ENCODE measurements around the gene TBC1D21. TPM values are rescaled to one million over a fixed set of nuclear protein-coding genes. Genes with fewer than 3 reads are reported as not detected.

TBC1D21 gene
- total RNA-seq, 1 donor from 2014 or later = not detected

DNA sequence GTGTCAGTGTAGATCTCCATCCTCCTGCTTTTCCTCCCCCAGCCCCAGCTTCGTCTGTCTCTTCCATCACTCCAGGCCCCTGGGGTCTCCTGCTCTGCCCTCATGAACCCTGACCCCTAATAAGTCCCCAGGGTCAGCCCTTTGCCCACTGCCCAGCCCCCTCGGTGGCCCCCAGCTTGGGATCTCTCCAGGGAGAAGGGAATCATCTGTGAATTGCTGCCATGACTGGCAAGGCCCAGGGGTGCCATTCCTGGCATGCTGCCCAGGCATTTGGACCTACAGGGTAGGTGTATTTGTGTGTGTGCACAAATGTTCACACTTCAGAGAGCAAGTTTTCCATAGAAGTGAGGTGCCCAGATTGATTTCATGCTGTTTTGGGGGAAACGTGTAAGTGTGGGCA lies 5.9 kb upstream of the TBC1D21 start:
- Histone ChIP-seq H3K27me3 (ENCODE audit: control insufficient read depth, insufficient read depth, low read length) (peaks cover 12% of the 10 kb centered on the region), H3K36me3 (ENCODE audit: control insufficient read depth, insufficient read depth, low read length) (no peaks in the 10 kb centered on the region), H3K4me3 (ENCODE audit: low read depth, low read length) (no peak overlapping the region)
- DNase-seq (ENCODE audit: low read depth) (no peak), FAIRE-seq (no peak)
- TF ChIP-seq, protein P1, sequence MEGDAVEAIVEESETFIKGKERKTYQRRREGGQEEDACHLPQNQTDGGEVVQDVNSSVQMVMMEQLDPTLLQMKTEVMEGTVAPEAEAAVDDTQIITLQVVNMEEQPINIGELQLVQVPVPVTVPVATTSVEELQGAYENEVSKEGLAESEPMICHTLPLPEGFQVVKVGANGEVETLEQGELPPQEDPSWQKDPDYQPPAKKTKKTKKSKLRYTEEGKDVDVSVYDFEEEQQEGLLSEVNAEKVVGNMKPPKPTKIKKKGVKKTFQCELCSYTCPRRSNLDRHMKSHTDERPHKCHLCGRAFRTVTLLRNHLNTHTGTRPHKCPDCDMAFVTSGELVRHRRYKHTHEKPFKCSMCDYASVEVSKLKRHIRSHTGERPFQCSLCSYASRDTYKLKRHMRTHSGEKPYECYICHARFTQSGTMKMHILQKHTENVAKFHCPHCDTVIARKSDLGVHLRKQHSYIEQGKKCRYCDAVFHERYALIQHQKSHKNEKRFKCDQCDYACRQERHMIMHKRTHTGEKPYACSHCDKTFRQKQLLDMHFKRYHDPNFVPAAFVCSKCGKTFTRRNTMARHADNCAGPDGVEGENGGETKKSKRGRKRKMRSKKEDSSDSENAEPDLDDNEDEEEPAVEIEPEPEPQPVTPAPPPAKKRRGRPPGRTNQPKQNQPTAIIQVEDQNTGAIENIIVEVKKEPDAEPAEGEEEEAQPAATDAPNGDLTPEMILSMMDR (IDR thresholded peaks at IDR 0.05; ENCODE audit: insufficient read depth, low read length, severe bottlenecking) = no peak

DNA sequence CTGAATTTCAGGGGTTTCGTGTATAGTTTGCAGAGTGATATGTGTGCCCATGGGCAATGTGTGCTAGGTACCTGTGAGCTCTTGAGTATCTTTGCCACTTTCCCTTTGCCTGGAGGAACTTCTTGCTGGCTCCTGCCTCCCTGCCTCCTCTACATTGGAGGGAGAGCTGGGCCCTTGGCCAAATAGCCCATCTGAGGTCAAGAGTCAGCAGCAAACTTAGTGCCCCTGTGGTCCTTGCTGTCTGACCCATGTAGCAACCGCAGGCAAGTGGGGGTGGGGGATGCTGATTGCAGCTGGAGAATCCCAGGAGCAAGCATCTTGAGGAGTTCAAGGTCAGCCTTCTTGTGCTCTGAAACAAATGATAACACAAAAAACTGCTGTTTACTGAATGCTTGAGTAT lies 5.4 kb upstream of the TBC1D21 start:
- Histone ChIP-seq H3K36me3 (ENCODE audit: control insufficient read depth, insufficient read depth, low read length) (no peaks in the 10 kb centered on the region), H3K27me3 (ENCODE audit: control insufficient read depth, insufficient read depth, low read length) (peaks cover 12% of the 10 kb centered on the region), H3K4me3 (ENCODE audit: low read depth, low read length) (no peak overlapping the region)
- TF ChIP-seq, protein P1 (IDR thresholded peaks at IDR 0.05; ENCODE audit: insufficient read depth, low read length, severe bottlenecking) = no peak
- FAIRE-seq = no peak
- no peak for DNase-seq (ENCODE audit: low read depth)

DNA sequence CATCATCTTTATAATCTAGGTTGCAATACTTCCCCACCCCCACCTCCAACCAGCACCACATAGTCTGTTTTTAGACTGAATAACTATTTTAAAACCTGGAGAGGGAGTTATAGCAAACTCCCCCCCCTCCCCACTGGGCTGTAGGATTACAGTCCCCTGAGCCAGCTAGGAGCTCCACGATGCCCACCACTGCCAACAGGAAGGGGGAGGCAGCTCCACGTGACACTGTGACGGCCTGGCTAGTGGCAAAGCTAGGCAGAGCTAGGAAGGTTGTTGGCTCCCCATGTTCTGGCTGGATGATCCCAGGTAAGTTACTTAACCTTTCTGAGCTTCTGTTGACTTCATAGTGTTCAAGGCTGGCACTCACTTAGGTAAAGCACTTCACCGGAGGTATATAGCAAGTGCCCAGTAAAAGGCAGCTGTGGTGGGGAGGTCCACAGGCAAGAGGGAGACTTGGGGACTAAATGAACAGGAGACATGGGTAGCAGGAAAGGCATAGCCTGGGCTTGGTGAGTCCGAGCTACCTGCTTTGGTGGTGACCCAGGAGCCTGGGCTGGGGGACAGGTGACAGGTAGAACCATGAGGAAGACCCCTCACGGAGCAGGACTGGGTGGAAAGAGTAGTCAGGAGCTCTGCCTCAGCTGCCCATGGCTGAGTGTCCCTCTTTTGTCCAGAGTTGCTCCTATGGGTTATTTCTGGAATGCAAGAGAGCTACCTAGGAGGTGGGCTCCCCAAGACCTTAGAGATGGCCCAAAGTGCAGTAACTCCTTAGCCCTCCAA lies 4.0 kb upstream of the TBC1D21 start:
- FAIRE-seq (no peak), DNase-seq (ENCODE audit: low read depth) (no peak)
- Histone ChIP-seq H3K36me3 (ENCODE audit: control insufficient read depth, insufficient read depth, low read length) (no peaks in the 10 kb centered on the region), H3K27me3 (ENCODE audit: control insufficient read depth, insufficient read depth, low read length) (peaks cover 12% of the 10 kb centered on the region), H3K4me3 (ENCODE audit: low read depth, low read length) (no peak overlapping the region)
- TF ChIP-seq, protein P1 (IDR thresholded peaks at IDR 0.05; ENCODE audit: insufficient read depth, low read length, severe bottlenecking) = no peak

DNA sequence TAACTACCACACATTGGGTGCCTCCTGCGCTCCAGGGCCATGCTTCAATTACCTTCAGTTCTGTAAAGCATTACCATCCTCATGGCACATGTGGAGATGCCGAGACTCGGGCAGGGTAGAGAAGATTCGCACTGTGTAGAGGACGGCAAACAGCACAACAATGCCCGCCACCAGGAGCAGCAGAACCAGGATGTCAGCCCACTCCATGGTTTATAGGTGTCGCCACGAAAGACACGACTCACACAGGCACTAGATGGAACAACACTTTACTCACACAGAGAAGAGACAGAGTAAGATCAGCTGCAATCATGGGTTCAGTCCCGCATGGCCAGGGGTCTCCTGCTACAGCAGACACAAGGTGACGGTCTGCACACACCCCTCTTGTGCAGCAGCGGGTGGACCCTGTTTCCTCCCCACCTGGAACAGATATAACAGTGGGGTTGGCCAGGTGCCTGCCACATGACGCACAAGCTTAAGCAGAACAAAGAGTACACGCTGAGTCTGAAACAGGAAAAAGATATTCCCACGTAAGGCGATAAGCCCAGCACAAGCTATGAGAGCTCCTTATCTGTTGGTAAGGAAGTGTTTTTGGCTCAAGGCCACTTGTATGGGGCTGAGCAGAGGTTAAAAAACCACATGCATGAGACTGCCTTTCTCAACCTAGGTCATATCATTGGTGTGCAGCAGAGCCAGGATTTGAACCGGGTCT lies 2.5 kb upstream of the TBC1D21 start:
- TF ChIP-seq, protein P1 (IDR thresholded peaks at IDR 0.05; ENCODE audit: insufficient read depth, low read length, severe bottlenecking) = no peak
- FAIRE-seq (peak; percentile 32), DNase-seq (ENCODE audit: low read depth) (peak; percentile 65)
- Histone ChIP-seq H3K27me3 (ENCODE audit: control insufficient read depth, insufficient read depth, low read length) (peaks cover 14% of the 10 kb centered on the region), H3K36me3 (ENCODE audit: control insufficient read depth, insufficient read depth, low read length) (no peaks in the 10 kb centered on the region), H3K4me3 (ENCODE audit: low read depth, low read length) (no peak overlapping the region)

DNA sequence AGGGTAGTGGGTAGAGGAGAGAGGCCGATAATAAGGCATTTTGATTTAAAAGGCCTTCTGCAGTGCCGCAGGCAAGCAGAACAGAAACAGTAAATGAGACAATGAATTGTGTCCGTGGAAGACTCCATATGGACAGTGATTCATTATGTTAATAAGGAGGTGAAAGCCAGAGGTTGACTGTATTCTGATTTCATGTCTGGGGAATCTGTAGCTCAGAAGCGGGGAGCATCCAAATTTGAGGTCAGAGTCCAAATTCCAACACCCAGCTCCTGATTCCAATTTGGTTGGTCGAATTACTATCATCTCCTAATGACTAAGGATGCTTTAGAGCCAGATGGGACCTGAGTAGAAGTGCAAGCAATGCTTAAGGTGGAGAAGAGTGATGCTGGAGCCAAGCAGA lies 1.0 kb upstream of the TBC1D21 start:
- TF ChIP-seq, protein P1 (IDR thresholded peaks at IDR 0.05; ENCODE audit: insufficient read depth, low read length, severe bottlenecking) = no peak
- no peaks in the 10 kb centered on the region for H3K36me3 ChIP-seq (ENCODE audit: control insufficient read depth, insufficient read depth, low read length)
- DNase-seq (ENCODE audit: low read depth) (peak; percentile 29), FAIRE-seq (no peak)
- H3K4me3 ChIP-seq (ENCODE audit: low read depth, low read length) = no peak overlapping the region
- H3K27me3 ChIP-seq (ENCODE audit: control insufficient read depth, insufficient read depth, low read length) = peaks cover 12% of the 10 kb centered on the region
